D721Med (cell line): ENCODE measurements around the gene PI4KB.

Experiments
- DNase-seq: peaks from one replicate; pipeline ENCODE4 v3.0.0; 2011; ENCODE audit warnings: low spot score; ENCODE audit not compliant: insufficient read length
- FAIRE-seq: peaks from 2 replicates; lab custom pipeline; 2011; peaks lifted over from hg19 to GRCh38; lab: Jason Lieb, UNC
- CTCF ChIP-seq: IDR thresholded peaks from 2 replicates; pipeline ENCODE4 v1.5.1; 2012; ENCODE audit warnings: mild to moderate bottlenecking, control low read depth; ENCODE audit not compliant: insufficient read depth; ENCODE audit errors: missing control alignments

PI4KB gene

GRCh38 chr1:151309811-151310323 lies 17.3 kb downstream of the PI4KB start:
- DNase-seq: no peak
- TF ChIP-seq CTCF: no peak
- FAIRE-seq: no peak

- DNase-seq (no peak), FAIRE-seq (no peak)
- no peak for TF ChIP-seq CTCF
Observed at GRCh38 chr1:151294742-151295462, 32.3 kb downstream of the PI4KB start.

- TF ChIP-seq CTCF: no peak
- DNase-seq (no peak), FAIRE-seq (no peak)
Observed at GRCh38 chr1:151293093-151293492, 34.1 kb downstream of the PI4KB start.

GRCh38 chr1:151292207-151293030 lies 34.8 kb downstream of the PI4KB start:
- peak; percentile 32 for DNase-seq
- no peak for TF ChIP-seq CTCF
- no peak for FAIRE-seq

GRCh38 chr1:151290709-151291303 lies 36.4 kb downstream of the PI4KB start:
- DNase-seq: no peak
- FAIRE-seq: no peak
- no peak for TF ChIP-seq CTCF

- TF ChIP-seq CTCF: no peak
- FAIRE-seq: no peak
- DNase-seq: no peak
Observed at GRCh38 chr1:151289991-151290708, 37.1 kb downstream of the PI4KB start.
